Measurements from ENCODE around the gene GRIK1.

The GRIK1 gene

DNA sequence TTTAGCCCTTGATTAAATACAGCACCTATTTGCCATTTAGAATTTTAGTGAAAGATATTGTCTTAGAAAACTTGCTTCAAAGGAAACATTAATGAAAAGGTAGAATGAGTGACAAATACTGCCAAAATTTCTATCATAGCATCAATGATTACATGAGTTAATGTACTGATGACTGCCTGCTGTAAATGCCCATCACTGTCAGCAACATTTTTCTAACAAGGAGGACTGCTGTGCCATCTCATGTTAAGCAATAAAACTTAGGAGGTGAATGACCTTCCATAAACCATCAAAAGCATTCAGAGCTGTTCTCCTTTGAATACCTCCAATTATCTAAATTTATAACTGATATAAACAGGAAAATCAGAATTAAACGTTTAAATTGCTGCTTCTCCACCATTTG lies 54.3 kb downstream of the GRIK1 start:
- DNase-seq (ENCODE audit: low spot score): no peak
- TF ChIP-seq, protein P1, sequence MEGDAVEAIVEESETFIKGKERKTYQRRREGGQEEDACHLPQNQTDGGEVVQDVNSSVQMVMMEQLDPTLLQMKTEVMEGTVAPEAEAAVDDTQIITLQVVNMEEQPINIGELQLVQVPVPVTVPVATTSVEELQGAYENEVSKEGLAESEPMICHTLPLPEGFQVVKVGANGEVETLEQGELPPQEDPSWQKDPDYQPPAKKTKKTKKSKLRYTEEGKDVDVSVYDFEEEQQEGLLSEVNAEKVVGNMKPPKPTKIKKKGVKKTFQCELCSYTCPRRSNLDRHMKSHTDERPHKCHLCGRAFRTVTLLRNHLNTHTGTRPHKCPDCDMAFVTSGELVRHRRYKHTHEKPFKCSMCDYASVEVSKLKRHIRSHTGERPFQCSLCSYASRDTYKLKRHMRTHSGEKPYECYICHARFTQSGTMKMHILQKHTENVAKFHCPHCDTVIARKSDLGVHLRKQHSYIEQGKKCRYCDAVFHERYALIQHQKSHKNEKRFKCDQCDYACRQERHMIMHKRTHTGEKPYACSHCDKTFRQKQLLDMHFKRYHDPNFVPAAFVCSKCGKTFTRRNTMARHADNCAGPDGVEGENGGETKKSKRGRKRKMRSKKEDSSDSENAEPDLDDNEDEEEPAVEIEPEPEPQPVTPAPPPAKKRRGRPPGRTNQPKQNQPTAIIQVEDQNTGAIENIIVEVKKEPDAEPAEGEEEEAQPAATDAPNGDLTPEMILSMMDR (IDR thresholded peaks at IDR 0.05; ENCODE audit: borderline replicate concordance, control extremely low read depth, extremely low read depth, insufficient read depth, missing control alignments): no peak
- in situ Hi-C loops (cut with MboI; ENCODE audit: low sequenced_read_pairs, unreplicated experiment): no loop called here

DNA sequence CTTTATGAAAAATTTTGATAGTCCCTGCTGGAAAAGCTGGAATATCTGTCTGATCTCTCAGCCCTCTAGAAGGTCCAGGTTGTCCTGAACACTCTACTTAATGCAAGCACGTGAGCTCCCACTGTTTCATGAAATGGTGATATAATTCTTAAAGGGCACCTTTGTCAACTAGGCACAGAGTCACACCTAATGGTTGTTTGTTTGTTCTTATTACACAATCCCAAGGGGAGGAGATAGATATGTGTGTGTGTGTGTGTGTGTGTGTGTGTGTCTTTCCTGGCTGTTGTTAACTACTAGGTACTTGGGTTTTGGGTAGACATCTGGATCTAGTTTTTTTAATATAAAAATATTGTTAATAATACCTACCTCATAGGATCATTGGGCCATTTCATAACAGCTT lies 63.9 kb downstream of the GRIK1 start:
- TF ChIP-seq, protein P1 (IDR thresholded peaks at IDR 0.05; ENCODE audit: borderline replicate concordance, control extremely low read depth, extremely low read depth, insufficient read depth, missing control alignments): no peak
- in situ Hi-C loops (cut with MboI; ENCODE audit: low sequenced_read_pairs, unreplicated experiment): no loop called here

DNA sequence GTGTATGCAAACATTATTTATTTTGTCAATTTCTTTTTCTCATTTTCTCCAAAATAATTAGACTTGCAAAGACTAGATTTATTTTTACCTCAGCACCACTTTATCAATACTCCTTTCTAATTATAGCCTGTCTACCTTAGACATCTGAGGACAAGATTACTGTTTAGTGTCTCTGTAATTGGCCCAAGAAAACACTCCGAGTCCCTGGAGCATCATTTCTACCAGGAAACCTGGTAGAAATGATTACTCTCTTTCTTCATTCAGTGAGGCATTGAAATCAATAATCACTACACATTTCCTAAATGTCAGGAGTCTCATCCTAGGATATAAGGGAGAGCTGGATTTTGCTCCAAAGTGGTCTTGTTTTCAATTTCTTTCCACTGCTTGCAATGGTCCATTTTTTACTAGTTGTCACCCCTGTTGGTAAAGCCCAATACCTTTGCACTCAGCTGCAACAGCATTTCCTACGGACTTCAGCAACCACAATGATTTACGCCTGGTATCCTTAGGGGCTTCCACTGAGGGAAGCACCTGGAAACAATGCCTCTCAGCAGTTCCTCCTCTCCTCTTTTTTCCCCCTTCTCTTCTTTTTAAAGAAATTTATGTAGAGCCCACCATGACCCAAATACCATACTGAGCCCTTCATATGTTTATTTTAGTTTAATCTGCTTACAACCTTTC lies 64.6 kb downstream of the GRIK1 start:
- TF ChIP-seq, protein P1 (IDR thresholded peaks at IDR 0.05; ENCODE audit: borderline replicate concordance, control extremely low read depth, extremely low read depth, insufficient read depth, missing control alignments): no peak
- in situ Hi-C loops (cut with MboI; ENCODE audit: low sequenced_read_pairs, unreplicated experiment): no loop called here

More for the DNA sequence above, 63.9 kb downstream of the GRIK1 start:
- DNase-seq (ENCODE audit: low spot score): no peak

DNA sequence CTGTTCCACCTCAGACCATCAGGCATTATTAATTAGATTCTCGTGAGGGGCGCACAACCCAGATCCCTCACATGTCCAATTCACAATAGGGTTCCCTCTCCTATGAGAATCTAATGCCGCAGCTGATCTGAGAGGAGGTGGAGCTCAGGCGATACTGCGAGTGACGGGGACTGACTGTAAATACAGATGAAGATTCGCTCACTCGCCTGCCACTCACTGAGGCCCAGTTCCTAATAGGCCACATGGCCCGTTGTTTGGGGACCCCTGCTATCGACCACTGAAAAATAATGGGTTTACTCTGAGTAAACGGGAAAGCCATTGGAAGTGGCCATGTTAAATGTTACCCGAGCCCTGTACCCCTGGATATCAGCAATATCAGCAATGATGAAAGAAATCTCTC lies 65.9 kb downstream of the GRIK1 start:
- in situ Hi-C loops (cut with MboI; ENCODE audit: low sequenced_read_pairs, unreplicated experiment): no loop called here
- no peak for DNase-seq (ENCODE audit: low spot score)
- TF ChIP-seq, protein P1 (IDR thresholded peaks at IDR 0.05; ENCODE audit: borderline replicate concordance, control extremely low read depth, extremely low read depth, insufficient read depth, missing control alignments): no peak

More for the DNA sequence above, 64.6 kb downstream of the GRIK1 start:
- DNase-seq (ENCODE audit: low spot score): no peak

DNA sequence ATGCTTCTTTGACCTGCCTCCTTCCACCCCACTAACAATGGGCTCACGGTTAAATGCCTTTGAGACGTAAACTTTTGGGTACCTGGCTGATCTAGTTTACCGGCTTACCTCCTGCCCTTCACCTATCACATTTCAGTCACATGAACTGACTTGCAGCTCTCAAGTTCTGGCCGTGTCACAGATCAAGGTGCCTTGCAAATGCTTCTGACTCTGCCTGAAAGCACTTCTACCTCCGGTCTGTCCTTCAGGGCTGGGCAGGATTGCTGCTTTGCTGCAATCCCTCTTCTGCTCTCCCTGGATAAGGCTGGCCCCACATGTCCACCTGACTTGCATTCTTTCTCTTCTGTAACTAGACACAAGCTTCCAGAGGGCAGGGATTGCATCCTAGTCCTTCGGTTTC lies 69.0 kb downstream of the GRIK1 start:
- no peak for DNase-seq (ENCODE audit: low spot score)
- in situ Hi-C loops (cut with MboI; ENCODE audit: low sequenced_read_pairs, unreplicated experiment): no loop called here

DNA sequence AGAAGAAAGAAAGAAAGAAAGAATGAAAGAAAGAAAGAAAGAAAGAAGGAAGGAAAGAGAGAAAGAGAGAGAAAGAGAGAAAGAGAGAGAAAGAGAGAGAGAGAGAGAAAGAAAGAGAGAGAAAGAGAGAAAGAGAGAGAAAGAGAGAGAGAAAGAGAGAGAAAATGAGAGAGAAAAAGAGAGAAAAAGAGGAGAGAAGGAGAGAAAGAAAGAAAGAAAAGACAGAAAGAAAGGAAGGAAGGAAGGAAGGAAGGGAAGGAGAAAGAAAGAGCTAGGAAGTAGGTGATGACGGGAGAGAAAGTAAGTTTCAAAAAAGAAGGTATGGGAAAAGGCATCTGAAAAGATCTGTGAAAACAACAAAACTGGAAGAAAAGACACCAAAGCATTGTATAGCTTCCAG lies 72.0 kb downstream of the GRIK1 start:
- DNase-seq (ENCODE audit: low spot score): no peak
- TF ChIP-seq, protein P1 (IDR thresholded peaks at IDR 0.05; ENCODE audit: borderline replicate concordance, control extremely low read depth, extremely low read depth, insufficient read depth, missing control alignments): no peak
- in situ Hi-C loops (cut with MboI; ENCODE audit: low sequenced_read_pairs, unreplicated experiment): no loop called here

More for the DNA sequence above, 69.0 kb downstream of the GRIK1 start:
- TF ChIP-seq, protein P1 (IDR thresholded peaks at IDR 0.05; ENCODE audit: borderline replicate concordance, control extremely low read depth, extremely low read depth, insufficient read depth, missing control alignments): no peak

All from GM13976 (cell line).